Esophagus muscularis mucosa (tissue), 3 donors: ENCODE results near the gene PDLIM5.

Source experiments
- CTCF ChIP-seq, 3 experiments: fragments of 200-600 bp in 2 of 3; fragments of 450-650 bp in 1 of 3; sonication (generic) in 2 of 3; IDR thresholded peaks; one replicate each; pipeline ENCODE4 v1.5.1; 2017 to 2019; ENCODE audit warnings: antibody characterized with exemption in 3 of 3, mild to moderate bottlenecking in 2 of 3, moderate library complexity in 1 of 3
- POLR2A ChIP-seq: fragments of 450-650 bp; IDR thresholded peaks from one replicate; pipeline ENCODE4 v1.6.1; 2017; ENCODE audit warnings: antibody characterized with exemption, moderate library complexity, mild to moderate bottlenecking, low read depth
- POLR2AphosphoS5 ChIP-seq, 2 donors: sonication (generic); formaldehyde crosslinking; IDR thresholded peaks; one replicate each; pipeline ENCODE4 v1.6.1; 2017; ENCODE audit warnings: antibody characterized with exemption in 2 of 2

- TF ChIP-seq CTCF (IDR thresholded peaks at IDR 0.05) (no peak), POLR2A (no peak), POLR2AphosphoS5 (IDR thresholded peaks at IDR 0.05) (no peak)
Observed at GRCh38 chr4:94506822-94507221, 55.1 kb downstream of the PDLIM5 start.
